GM21447 (cell line): ENCODE data around the gene PIK3CD.

ENCODE experiments used
- ATAC-seq: cut with Tn5 transposase; IDR thresholded peaks from one replicate; pipeline ENCODE4 v1.9.1; 2021; ENCODE audit not compliant: unreplicated experiment

The PIK3CD gene

GRCh38 chr1:9651565-9652378, at the start of gene PIK3CD:
TSS of gene PIK3CD (plus strand) at chr1:9651731. CDS start at chr1:9710456, 58,725 bp downstream.
- ATAC-seq, result no peak

GRCh38 chr1:9601942-9602793, 49.4 kb upstream of the PIK3CD start:
- no peak for ATAC-seq

GRCh38 chr1:9602794-9603167, 48.8 kb upstream of the PIK3CD start:
- ATAC-seq, result no peak

GRCh38 chr1:9603307-9603706, 48.2 kb upstream of the PIK3CD start:
- ATAC-seq, result no peak

GRCh38 chr1:9603766-9604753, 47.5 kb upstream of the PIK3CD start:
- ATAC-seq, result no peak

GRCh38 chr1:9604836-9605235, 46.7 kb upstream of the PIK3CD start:
- ATAC-seq, result no peak

GRCh38 chr1:9605946-9606455, 45.5 kb upstream of the PIK3CD start:
- no peak for ATAC-seq

- no peak for ATAC-seq
Observed at GRCh38 chr1:9606458-9606857, 45.1 kb upstream of the PIK3CD start.

- no peak for ATAC-seq
Observed at GRCh38 chr1:9606948-9607347, 44.6 kb upstream of the PIK3CD start.

- no peak for ATAC-seq
Observed at GRCh38 chr1:9607352-9607751, 44.2 kb upstream of the PIK3CD start.

- ATAC-seq, result no peak
Observed at GRCh38 chr1:9609998-9610397, 41.5 kb upstream of the PIK3CD start.

- no peak for ATAC-seq
Observed at GRCh38 chr1:9610548-9610947, 41.0 kb upstream of the PIK3CD start.

- ATAC-seq, result no peak
Observed at GRCh38 chr1:9611716-9612115, 39.8 kb upstream of the PIK3CD start.

GRCh38 chr1:9612162-9612845, 39.2 kb upstream of the PIK3CD start:
- ATAC-seq, result no peak

- no peak for ATAC-seq
Observed at GRCh38 chr1:9612871-9613624, 38.5 kb upstream of the PIK3CD start.

GRCh38 chr1:9613625-9614299, 37.8 kb upstream of the PIK3CD start:
- ATAC-seq, result no peak

GRCh38 chr1:9615316-9616063, 36.0 kb upstream of the PIK3CD start:
- no peak for ATAC-seq
